Tibial nerve (tissue), 4 donors: Measurements from ENCODE around the gene UTF1. TPM values are rescaled to one million over a fixed set of nuclear protein-coding genes. Genes with fewer than 3 reads are reported as not detected.

Source experiments
- DNase-seq, 2 donors: peaks; one replicate each; pipeline ENCODE4 v3.0.0-alpha.2; 2019; ENCODE audit warnings: low spot score in 2 of 2
- H3K27ac ChIP-seq, 4 donors: fragments of 200-600 bp; sonication (generic) in 3 of 4; one replicate each; pipeline ENCODE4 v1.5.1; 2017 to 2019; ENCODE audit warnings: mild to moderate bottlenecking in 1 of 4
- H3K27me3 ChIP-seq, 2 donors: fragments of 200-600 bp; sonication (generic) in 1 of 2; one replicate each; pipeline versions ENCODE4 v1.5.1 to v1.6.0; 2017 to 2019
- H3K36me3 ChIP-seq, 3 donors: fragments of 200-600 bp; sonication (generic); one replicate each; pipeline ENCODE4 v1.5.1; 2018 to 2019
- H3K4me1 ChIP-seq, 4 donors: fragments of 200-600 bp; sonication (generic) in 3 of 4; one replicate each; pipeline ENCODE4 v1.5.1; 2017 to 2019
- H3K4me3 ChIP-seq, 4 donors: fragments of 200-600 bp; sonication (generic) in 3 of 4; one replicate each; pipeline ENCODE4 v1.5.1; 2017 to 2019; ENCODE audit warnings: mild to moderate bottlenecking in 1 of 4, moderate library complexity in 1 of 4
- H3K9me3 ChIP-seq, 4 donors: fragments of 200-600 bp; sonication (generic) in 3 of 4; one replicate each; pipeline ENCODE4 v1.5.1; 2017 to 2019
- CTCF ChIP-seq, 5 experiments: fragments of 200-600 bp in 3 of 5; fragments of 450-650 bp in 2 of 5; sonication (generic) in 3 of 5; IDR thresholded peaks; one replicate each; pipeline ENCODE4 v1.5.1; 2016 to 2019; ENCODE audit warnings: antibody characterized with exemption in 5 of 5, mild to moderate bottlenecking in 3 of 5, moderate library complexity in 2 of 5
- EP300 ChIP-seq, 2 donors: sonication (generic); formaldehyde crosslinking; IDR thresholded peaks; one replicate each; pipeline ENCODE4 v1.6.1; 2017; ENCODE audit warnings: antibody characterized with exemption in 2 of 2, mild to moderate bottlenecking in 1 of 2
- POLR2A ChIP-seq, 2 donors: fragments of 450-650 bp; IDR thresholded peaks; one replicate each; pipeline ENCODE4 v1.6.1; 2017; ENCODE audit warnings: antibody characterized with exemption in 2 of 2, mild to moderate bottlenecking in 2 of 2, moderate library complexity in 2 of 2
- WGBS, 2 donors: methylation state at CpG; one replicate each; pipeline ENCODE4 v1.1.5; 2018; 5-methylcytosine and 5-hydroxymethylcytosine counted together
- total RNA-seq, 4 donors: library from RNA; depleted of rRNA; stranded (reverse); fragments of >200 nt; gene quantifications; one replicate each; pipeline ENCODE4 v1.1.0, GENCODE V29; 2016

UTF1 gene
- total RNA-seq, 4 donors from 2014 or later, result not detected

DNA sequence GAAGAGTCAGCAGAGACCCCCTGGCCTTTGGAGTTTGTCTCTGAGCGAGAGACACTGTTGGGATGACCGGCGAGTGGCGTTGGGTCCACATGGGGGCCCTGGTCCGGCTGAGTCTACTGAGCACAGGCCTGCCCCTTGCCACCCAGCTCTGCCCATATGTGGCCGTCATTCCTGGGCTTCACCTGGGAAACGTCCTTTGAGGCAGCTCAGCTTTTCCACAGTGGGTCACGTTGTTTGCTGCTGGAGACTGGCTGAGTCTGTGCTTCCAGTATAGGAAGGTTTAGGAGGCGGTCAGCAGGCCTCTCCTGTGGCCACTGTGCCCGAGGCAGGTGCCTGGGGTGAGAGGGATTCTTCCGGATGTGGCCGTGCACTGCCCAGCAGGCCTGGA is 29.6 kb downstream of the UTF1 start:
- Histone ChIP-seq H3K27me3 (no peaks in the 10 kb centered on the region), H3K27ac (peak overlapping the region; percentile 2 to 94 (median 72)), H3K36me3 (no peaks in the 10 kb centered on the region), H3K9me3 (no peaks in the 10 kb centered on the region), H3K4me1 (peaks cover 0 to 60% (median 42%) of the 10 kb centered on the region in 4 donors), H3K4me3 (no peak overlapping the region)
- no peak for DNase-seq
- peak in 1 of 2 donors; percentile 32 for TF ChIP-seq POLR2A (IDR thresholded peaks at IDR 0.05)
- no peak for TF ChIP-seq EP300 (IDR thresholded peaks at IDR 0.05)
- no peak for TF ChIP-seq CTCF (IDR thresholded peaks at IDR 0.05)
- WGBS, 2 donors, result 65 to 66% methylated on average over 11 to 12 of the region's 12 CpGs

GRCh38 chr10:133260895-133261725 is 31.1 kb downstream of the UTF1 start:
- Histone ChIP-seq H3K27me3 (no peaks in the 10 kb centered on the region), H3K27ac (peak overlapping the region; percentile 86 to 97 (median 94)), H3K4me1 (peaks cover 0 to 61% (median 42%) of the 10 kb centered on the region in 4 donors), H3K4me3 (peak overlapping the region; percentile 58 to 91 (median 82)), H3K9me3 (no peaks in the 10 kb centered on the region), H3K36me3 (no peaks in the 10 kb centered on the region)
- no peak for DNase-seq
- TF ChIP-seq CTCF (IDR thresholded peaks at IDR 0.05) (no peak), POLR2A (IDR thresholded peaks at IDR 0.05) (peak in 1 of 2 donors; percentile 5), EP300 (IDR thresholded peaks at IDR 0.05) (peak in 1 of 2 donors; percentile 42)
- 39 to 46% methylated on average over 19 to 26 of the region's 50 CpGs for WGBS, 2 donors

- peaks cover 0 to 61% (median 42%) of the 10 kb centered on the region in 4 donors for H3K4me1 ChIP-seq
- H3K4me3 ChIP-seq, result peak overlapping the region; percentile 58 to 91 (median 82)
- peak; percentile 14 to 42 for TF ChIP-seq POLR2A (IDR thresholded peaks at IDR 0.05)
- TF ChIP-seq EP300 (IDR thresholded peaks at IDR 0.05), result no peak
- WGBS, 2 donors, result 0 to 1% methylated on average over 9 to 13 of the region's 79 CpGs
- peaks cover 0 to 3% (median 0%) of the 10 kb centered on the region in 3 donors for H3K36me3 ChIP-seq
- H3K27ac ChIP-seq, result peak overlapping the region; percentile 86 to 97 (median 94)
- DNase-seq, result peak; percentile 77 to 88
- no peaks in the 10 kb centered on the region for H3K27me3 ChIP-seq
- no peaks in the 10 kb centered on the region for H3K9me3 ChIP-seq
Measured at GRCh38 chr10:133261726-133262325, 31.8 kb downstream of the UTF1 start.

- Histone ChIP-seq H3K9me3 (no peaks in the 10 kb centered on the region), H3K4me3 (no peak overlapping the region), H3K27me3 (no peaks in the 10 kb centered on the region), H3K4me1 (peaks cover 0 to 53% (median 39%) of the 10 kb centered on the region in 4 donors), H3K27ac (no peak overlapping the region), H3K36me3 (peaks cover 0 to 12% (median 0%) of the 10 kb centered on the region in 3 donors)
- no peak for DNase-seq
- WGBS, 2 donors, result 81 to 85% methylated on average over 13 to 14 of the region's 14 CpGs
- no peak for TF ChIP-seq POLR2A (IDR thresholded peaks at IDR 0.05)
- TF ChIP-seq EP300 (IDR thresholded peaks at IDR 0.05), result no peak
- no peak for TF ChIP-seq CTCF (IDR thresholded peaks at IDR 0.05)
Measured at GRCh38 chr10:133262696-133263095, 32.7 kb downstream of the UTF1 start.

DNA sequence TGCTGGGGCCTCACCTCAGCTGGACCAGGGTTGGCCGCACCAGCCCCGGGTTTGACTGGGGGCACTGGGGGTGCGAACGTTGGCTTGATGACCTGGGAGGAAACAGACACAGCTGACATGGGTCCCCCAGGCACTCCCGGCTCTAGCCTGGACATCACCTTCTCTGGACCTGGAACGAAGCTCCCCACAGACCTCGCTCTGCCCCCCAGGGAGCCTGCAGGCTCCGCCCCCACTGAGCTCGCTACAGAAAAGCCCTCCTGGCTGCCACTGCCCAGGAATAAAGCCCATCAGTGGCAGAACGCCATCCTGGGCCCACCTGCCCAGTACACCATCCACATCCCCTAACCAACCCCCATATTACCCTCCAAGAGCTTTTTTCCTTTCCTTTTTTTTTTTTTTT is 33.7 kb downstream of the UTF1 start:
- H3K4me1 ChIP-seq, result peaks cover 0 to 44% (median 30%) of the 10 kb centered on the region in 4 donors
- no peaks in the 10 kb centered on the region for H3K27me3 ChIP-seq
- H3K27ac ChIP-seq, result no peak overlapping the region
- H3K36me3 ChIP-seq, result peaks cover 0 to 22% (median 0%) of the 10 kb centered on the region in 3 donors
- H3K9me3 ChIP-seq, result no peaks in the 10 kb centered on the region
- WGBS, 2 donors, result 87 to 89% methylated on average over 10 of the region's 10 CpGs
- H3K4me3 ChIP-seq, result no peak overlapping the region
- no peak for DNase-seq
- TF ChIP-seq CTCF (IDR thresholded peaks at IDR 0.05) (no peak), POLR2A (IDR thresholded peaks at IDR 0.05) (no peak), EP300 (IDR thresholded peaks at IDR 0.05) (no peak)
